ENCODE measurements around the gene PPP3CA. TPM values are rescaled to one million over a fixed set of nuclear protein-coding genes. Genes with fewer than 3 reads are reported as not detected.

The PPP3CA gene
- total RNA-seq, 1 experiment from 2014 or later, result 33.8 TPM

DNA sequence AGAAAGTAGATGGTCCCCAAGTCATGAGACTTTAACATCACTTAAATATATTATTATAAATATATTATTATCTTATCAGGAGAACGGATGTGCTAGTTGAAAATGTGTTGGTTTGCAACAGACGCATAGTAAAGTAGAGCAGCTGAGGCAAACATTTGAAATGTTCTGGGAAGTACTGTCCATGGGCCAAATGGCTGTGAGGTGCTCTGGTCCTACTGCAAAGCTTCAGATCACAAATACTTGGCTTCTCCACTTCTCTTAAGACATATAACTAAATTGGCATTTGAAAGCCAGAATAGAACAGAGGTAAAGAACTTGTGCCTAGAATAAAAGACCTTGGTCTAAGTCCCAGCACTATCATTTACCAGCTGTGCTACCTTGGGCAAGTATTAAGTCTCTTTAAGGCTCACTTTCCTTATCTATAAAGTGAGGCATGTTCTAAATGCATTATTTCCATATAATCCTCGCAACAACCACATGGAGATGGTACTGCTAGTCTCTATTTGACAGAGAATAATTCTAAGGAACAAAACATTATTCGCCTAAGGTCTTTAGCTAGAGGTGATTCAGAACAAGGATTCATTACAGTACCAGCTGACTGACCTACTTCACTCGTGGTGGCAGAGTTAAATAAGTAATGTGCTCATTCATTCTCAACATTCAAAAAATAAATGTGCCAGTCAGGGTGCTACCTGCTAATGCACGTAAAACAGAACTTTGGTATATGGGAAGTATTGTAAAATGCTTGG is 297.1 kb downstream of the PPP3CA start:
- no peak overlapping the region for H3K4me3 Mint-ChIP-seq (ENCODE audit: unreplicated experiment)
- no peaks in the 10 kb centered on the region for H3K27me3 Mint-ChIP-seq (ENCODE audit: insufficient read depth, unreplicated experiment)
- ChIA-PET CTCF (no interaction called here), POLR2A (no interaction called here)
- H3K27ac Mint-ChIP-seq (ENCODE audit: unreplicated experiment), result no peak overlapping the region
- no peaks in the 10 kb centered on the region for H3K36me3 Mint-ChIP-seq (ENCODE audit: insufficient read depth, unreplicated experiment)
- Histone ChIP-seq H3K36me3 (ENCODE audit: control insufficient read depth, insufficient read depth, low read length) (no peaks in the 10 kb centered on the region), H3K4me1 (no peaks in the 10 kb centered on the region), H3K4me3 (ENCODE audit: low read depth, low read length) (no peak overlapping the region), H3K9me3 (no peaks in the 10 kb centered on the region), H3K27me3 (replicated peaks; ENCODE audit: control insufficient read depth, insufficient read depth, low read length) (no peaks in the 10 kb centered on the region)
- no peaks in the 10 kb centered on the region for H3K9me3 Mint-ChIP-seq (ENCODE audit: unreplicated experiment)
- TF ChIP-seq, protein P1, sequence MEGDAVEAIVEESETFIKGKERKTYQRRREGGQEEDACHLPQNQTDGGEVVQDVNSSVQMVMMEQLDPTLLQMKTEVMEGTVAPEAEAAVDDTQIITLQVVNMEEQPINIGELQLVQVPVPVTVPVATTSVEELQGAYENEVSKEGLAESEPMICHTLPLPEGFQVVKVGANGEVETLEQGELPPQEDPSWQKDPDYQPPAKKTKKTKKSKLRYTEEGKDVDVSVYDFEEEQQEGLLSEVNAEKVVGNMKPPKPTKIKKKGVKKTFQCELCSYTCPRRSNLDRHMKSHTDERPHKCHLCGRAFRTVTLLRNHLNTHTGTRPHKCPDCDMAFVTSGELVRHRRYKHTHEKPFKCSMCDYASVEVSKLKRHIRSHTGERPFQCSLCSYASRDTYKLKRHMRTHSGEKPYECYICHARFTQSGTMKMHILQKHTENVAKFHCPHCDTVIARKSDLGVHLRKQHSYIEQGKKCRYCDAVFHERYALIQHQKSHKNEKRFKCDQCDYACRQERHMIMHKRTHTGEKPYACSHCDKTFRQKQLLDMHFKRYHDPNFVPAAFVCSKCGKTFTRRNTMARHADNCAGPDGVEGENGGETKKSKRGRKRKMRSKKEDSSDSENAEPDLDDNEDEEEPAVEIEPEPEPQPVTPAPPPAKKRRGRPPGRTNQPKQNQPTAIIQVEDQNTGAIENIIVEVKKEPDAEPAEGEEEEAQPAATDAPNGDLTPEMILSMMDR (IDR thresholded peaks at IDR 0.05; ENCODE audit: insufficient read depth in 1 of 2, low read depth in 1 of 2, low read length in 1 of 2, severe bottlenecking in 1 of 2, unreplicated experiment in 1 of 2), result no peak
- H3K4me1 Mint-ChIP-seq (ENCODE audit: low read depth, unreplicated experiment), result no peaks in the 10 kb centered on the region
- intact Hi-C loops (cut with micrococcal nuclease; ENCODE audit: unreplicated experiment), result no loop called here
- BruUV-seq (replicated peaks), result no TSS peak
- DNase-seq, result no peak

DNA sequence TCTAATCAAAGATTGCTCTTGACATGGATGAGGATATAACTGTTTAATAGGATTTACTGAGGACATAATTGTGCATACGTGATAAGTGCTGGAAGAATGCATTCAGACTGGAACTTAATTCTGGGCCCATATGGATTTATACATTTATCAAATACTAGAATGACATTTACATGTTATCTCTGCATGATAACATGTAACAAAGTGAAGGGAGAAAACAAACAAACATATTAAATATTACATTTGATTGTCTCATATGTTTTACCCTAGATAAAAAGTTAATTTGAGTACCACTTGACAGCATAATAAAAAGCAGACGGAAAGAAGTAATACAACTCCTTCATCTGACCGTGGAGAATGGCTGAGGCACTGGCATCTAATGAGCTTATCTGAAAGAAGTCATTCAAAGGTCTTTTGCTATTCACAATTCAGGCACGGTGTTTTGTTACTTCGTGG is 297.8 kb downstream of the PPP3CA start:
- intact Hi-C loops (cut with micrococcal nuclease; ENCODE audit: unreplicated experiment), result no loop called here
- H3K36me3 Mint-ChIP-seq (ENCODE audit: insufficient read depth, unreplicated experiment), result no peaks in the 10 kb centered on the region
- H3K4me3 ChIP-seq (ENCODE audit: low read depth, low read length), result no peak overlapping the region
- no TSS peak for BruUV-seq (replicated peaks)
- H3K36me3 ChIP-seq (ENCODE audit: control insufficient read depth, insufficient read depth, low read length), result no peaks in the 10 kb centered on the region
- H3K27ac Mint-ChIP-seq (ENCODE audit: unreplicated experiment), result no peak overlapping the region
- no peaks in the 10 kb centered on the region for H3K4me1 Mint-ChIP-seq (ENCODE audit: low read depth, unreplicated experiment)
- H3K4me1 ChIP-seq, result no peaks in the 10 kb centered on the region
- no peaks in the 10 kb centered on the region for H3K27me3 Mint-ChIP-seq (ENCODE audit: insufficient read depth, unreplicated experiment)
- no peak for DNase-seq
- no peaks in the 10 kb centered on the region for H3K9me3 Mint-ChIP-seq (ENCODE audit: unreplicated experiment)
- H3K9me3 ChIP-seq, result no peaks in the 10 kb centered on the region
- no peak overlapping the region for H3K4me3 Mint-ChIP-seq (ENCODE audit: unreplicated experiment)
- H3K27me3 ChIP-seq (replicated peaks; ENCODE audit: control insufficient read depth, insufficient read depth, low read length), result no peaks in the 10 kb centered on the region
- ChIA-PET POLR2A (no interaction called here), CTCF (no interaction called here)
- TF ChIP-seq, protein P1 (IDR thresholded peaks at IDR 0.05; ENCODE audit: insufficient read depth in 1 of 2, low read depth in 1 of 2, low read length in 1 of 2, severe bottlenecking in 1 of 2, unreplicated experiment in 1 of 2), result no peak

DNA sequence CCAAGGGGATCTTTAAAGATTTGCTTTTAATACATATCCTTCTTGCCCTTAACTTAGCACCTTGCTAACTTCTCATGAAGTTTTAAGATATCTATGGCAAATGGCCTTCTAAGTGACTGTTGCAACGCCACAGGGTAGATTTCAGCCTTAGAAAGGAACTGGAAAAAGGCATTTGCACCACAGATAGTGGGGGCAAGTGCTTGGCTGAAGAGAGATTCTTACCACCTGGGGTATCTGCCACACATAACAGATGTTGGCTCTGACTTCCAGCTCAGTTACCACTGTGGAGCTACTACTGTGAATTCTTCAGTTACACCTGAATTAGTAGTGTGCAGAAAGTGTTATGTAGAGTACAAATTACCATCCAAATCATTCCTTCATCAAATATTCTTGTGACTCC is 302.6 kb downstream of the PPP3CA start:
- TF ChIP-seq, protein P1 (IDR thresholded peaks at IDR 0.05; ENCODE audit: insufficient read depth in 1 of 2, low read depth in 1 of 2, low read length in 1 of 2, severe bottlenecking in 1 of 2, unreplicated experiment in 1 of 2), result no peak
- no peaks in the 10 kb centered on the region for H3K36me3 ChIP-seq (ENCODE audit: control insufficient read depth, insufficient read depth, low read length)
- Mint-ChIP-seq H3K4me3 (ENCODE audit: unreplicated experiment) (no peak overlapping the region), H3K36me3 (ENCODE audit: insufficient read depth, unreplicated experiment) (no peaks in the 10 kb centered on the region), H3K27ac (ENCODE audit: unreplicated experiment) (no peak overlapping the region), H3K9me3 (ENCODE audit: unreplicated experiment) (no peaks in the 10 kb centered on the region), H3K4me1 (ENCODE audit: low read depth, unreplicated experiment) (no peaks in the 10 kb centered on the region), H3K27me3 (ENCODE audit: insufficient read depth, unreplicated experiment) (no peaks in the 10 kb centered on the region)
- no TSS peak for BruUV-seq (replicated peaks)
- H3K27me3 ChIP-seq (replicated peaks; ENCODE audit: control insufficient read depth, insufficient read depth, low read length), result no peaks in the 10 kb centered on the region
- H3K9me3 ChIP-seq, result no peaks in the 10 kb centered on the region
- POLR2A ChIA-PET, result no interaction called here
- intact Hi-C loops (cut with micrococcal nuclease; ENCODE audit: unreplicated experiment), result no loop called here
- H3K4me3 ChIP-seq (ENCODE audit: low read depth, low read length), result no peak overlapping the region
- CTCF ChIA-PET, result no interaction called here
- H3K4me1 ChIP-seq, result no peaks in the 10 kb centered on the region
- no peak for DNase-seq
